K562 (cell line): ENCODE results near the gene SEC16A. TPM values are rescaled to one million over a fixed set of nuclear protein-coding genes. Genes with fewer than 3 reads are reported as not detected.

ENCODE experiments used
- CBFA2T3 ChIP-seq: fragments of 450-650 bp; IDR thresholded peaks from 2 replicates; pipeline ENCODE4 v1.6.1; 2017
- E2F5 ChIP-seq: sonication (generic); formaldehyde crosslinking; IDR thresholded peaks from 2 replicates; pipeline ENCODE4 v1.8.0; 2022; ENCODE audit warnings: mild to moderate bottlenecking, missing genetic modification reagents
- FOXJ2 ChIP-seq: fragments of 200-800 bp; sonication (Bioruptor generic); IDR thresholded peaks from 2 replicates; pipeline ENCODE4 v1.6.1; 2016; ENCODE audit warnings: missing genetic modification characterization, missing compliant biosample characterization
- FOXP1 ChIP-seq: sonication (generic); formaldehyde crosslinking; IDR thresholded peaks from 2 replicates; pipeline ENCODE4 v1.8.0; 2022; ENCODE audit warnings: mild to moderate bottlenecking, missing genetic modification reagents
- MGA ChIP-seq: fragments of 450-650 bp; IDR thresholded peaks from 2 replicates; pipeline ENCODE4 v1.6.1; 2016; ENCODE audit warnings: mild to moderate bottlenecking, moderate library complexity
- PCBP1 ChIP-seq: fragments of 200-400 bp; formaldehyde crosslinking; IDR thresholded peaks from 2 replicates; pipeline ENCODE4 v1.6.1; 2018; ENCODE audit warnings: mild to moderate bottlenecking, low read depth, low read length; ENCODE audit not compliant: poor library complexity, severe bottlenecking
- ZBTB7A ChIP-seq: IDR thresholded peaks from 2 replicates; pipeline ENCODE4 v1.6.1; 2011; ENCODE audit warnings: low read depth, mild to moderate bottlenecking, low read length, moderate library complexity, borderline replicate concordance; ENCODE audit not compliant: control insufficient read depth
- ZNF121 ChIP-seq: sonication (generic); formaldehyde crosslinking; conservative IDR thresholded peaks from 2 replicates; pipeline ENCODE4 v1.8.0; 2022; ENCODE audit warnings: missing genetic modification reagents
- ZNF551 ChIP-seq: fragments of 250-450 bp; sonication (Bioruptor Pico); IDR thresholded peaks from 2 replicates; pipeline ENCODE4 v1.5.0; 2021; ENCODE audit warnings: mild to moderate bottlenecking, moderate library complexity
- ZNF583 ChIP-seq: fragments of 250-450 bp; sonication (Bioruptor Pico); IDR thresholded peaks from 2 replicates; pipeline ENCODE4 v1.4.0; 2020
- polyA plus RNA-seq, 8 experiments: library from polyadenylated mRNA; depleted of rRNA in 4 of 8; stranded (reverse) in 5 of 8; unstranded in 3 of 8; fragments of >200 nt; fragmentation: Nextera tagmentation in 2 of 8; fragmentation: Illumina TruSeq in 1 of 8; extraction: Ambion mirVana in 2 of 8; extraction: Trizol in 1 of 8; gene quantifications; 2 replicates each; pipeline versions ENCODE4 v1.2.1 to v1.2.3, GENCODE V29; 2011 to 2014; ENCODE audit warnings: inconsistent platforms in 1 of 8, missing spikeins in 1 of 8
- total RNA-seq, 7 experiments: library from RNA; depleted of rRNA in 6 of 7; stranded (reverse); fragments of >200 nt in 6 of 7; fragmentation: Illumina TruSeq in 2 of 7; extraction: Trizol in 2 of 7; gene quantifications; 2 replicates each; pipeline versions ENCODE4 v1.2.1 to v1.2.3, GENCODE V29; 2011 to 2021; ENCODE audit warnings: low replicate concordance in 1 of 7
- TF ChIP-seq, protein P1 (sequence below): sonication (generic); formaldehyde crosslinking; IDR thresholded peaks from 2 replicates; pipeline ENCODE4 v1.9.0; 2022; ENCODE audit warnings: mild to moderate bottlenecking, missing genetic modification reagents
- TF ChIP-seq, protein P2 (sequence below): fragments of 450-650 bp; formaldehyde crosslinking; IDR thresholded peaks from 2 replicates; pipeline ENCODE4 v1.4.0; 2020; ENCODE audit warnings: mild to moderate bottlenecking, mixed read lengths

The SEC16A gene
- total and polyA plus RNA-seq, 9 of the 15 experiments (the other 6 are each of a cell fraction or from before 2014, with no cell fraction given) = 8.3 to 62.8 (median 14.0) TPM

- TF ChIP-seq, protein P1, sequence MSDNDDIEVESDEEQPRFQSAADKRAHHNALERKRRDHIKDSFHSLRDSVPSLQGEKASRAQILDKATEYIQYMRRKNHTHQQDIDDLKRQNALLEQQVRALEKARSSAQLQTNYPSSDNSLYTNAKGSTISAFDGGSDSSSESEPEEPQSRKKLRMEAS (CRISPR knock-in tag) = peak; percentile 91
- TF ChIP-seq ZBTB7A (peak; percentile 36; the same call in 1 of the 2 replicates), ZNF551 (CRISPR knock-in tag) (no peak), ZNF583 (CRISPR knock-in tag) (0 out of 2 replicates have a peak, but pooled peaks have one; percentile 78), ZNF121 (CRISPR knock-in tag) (no peak), PCBP1 (no peak), FOXP1 (CRISPR knock-in tag) (peak; percentile 65; the same call in 1 of the 2 replicates), CBFA2T3 (peak; percentile 71), MGA (peak; percentile 86), FOXJ2 (tag) (0 out of 2 replicates have a peak, but pooled peaks have one; percentile 44), E2F5 (peak; percentile 15; the same call in 1 of the 2 replicates)
- TF ChIP-seq, protein P2, sequence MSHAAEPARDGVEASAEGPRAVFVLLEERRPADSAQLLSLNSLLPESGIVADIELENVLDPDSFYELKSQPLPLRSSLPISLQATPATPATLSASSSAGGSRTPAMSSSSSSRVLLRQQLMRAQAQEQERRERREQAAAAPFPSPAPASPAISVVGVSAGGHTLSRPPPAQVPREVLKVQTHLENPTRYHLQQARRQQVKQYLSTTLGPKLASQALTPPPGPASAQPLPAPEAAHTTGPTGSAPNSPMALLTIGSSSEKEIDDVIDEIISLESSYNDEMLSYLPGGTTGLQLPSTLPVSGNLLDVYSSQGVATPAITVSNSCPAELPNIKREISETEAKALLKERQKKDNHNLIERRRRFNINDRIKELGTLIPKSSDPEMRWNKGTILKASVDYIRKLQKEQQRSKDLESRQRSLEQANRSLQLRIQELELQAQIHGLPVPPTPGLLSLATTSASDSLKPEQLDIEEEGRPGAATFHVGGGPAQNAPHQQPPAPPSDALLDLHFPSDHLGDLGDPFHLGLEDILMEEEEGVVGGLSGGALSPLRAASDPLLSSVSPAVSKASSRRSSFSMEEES (CRISPR knock-in tag) = no peak
These were observed 29.1 kb upstream of the SEC16A start (continued) for GRCh38 chr9:136511670-136512592.
